GM12878 (cell line): ENCODE results near the gene RAB30. TPM values are rescaled to one million over a fixed set of nuclear protein-coding genes. Genes with fewer than 3 reads are reported as not detected.

Experiments used
- ATAC-seq: fragments of 200-7000 bp; cut with Tn5 transposase; 3 replicates; pipeline ENCODE4 v1.9.1; 2020; ENCODE audit warnings: mild to moderate bottlenecking, moderate library complexity
- BruUV-seq: library from RNA; stranded (reverse); fragments of 400-500 nt; replicated peaks from 2 replicates; lab custom pipeline; 2021; lab: Mats Ljungman, UMichigan
- CTCF ChIA-PET: fragments of 300-600 bp; sonication (Branson Sonifier 250); formaldehyde crosslinking; extraction: SDS; loops from one replicate; lab custom pipeline; 2021; ENCODE audit warnings: inconsistent platforms; lab: Yijun Ruan, JAX
- POLR2A ChIA-PET: fragments of 350-600 bp; formaldehyde crosslinking; extraction: SDS; loops from one replicate; lab custom pipeline; 2021; ENCODE audit warnings: inconsistent platforms; lab: Charles Lee
- RAD21 ChIA-PET: fragments of 300-600 bp; sonication (Branson Sonifier 250); formaldehyde crosslinking; loops from one replicate; lab custom pipeline; 2023; ENCODE audit warnings: antibody characterized with exemption; ENCODE audit not compliant: unreplicated experiment; lab: Charles Lee
- SMC1A ChIA-PET: fragments of 300-600 bp; sonication (Branson Sonifier 250); formaldehyde crosslinking; loops from one replicate; lab custom pipeline; 2023; ENCODE audit not compliant: unreplicated experiment, uncharacterized antibody; lab: Charles Lee
- DNase-seq: peaks from one replicate; pipeline ENCODE4 v3.0.0-alpha.2; 2011; ENCODE audit warnings: low read depth, low spot score
- FAIRE-seq: peaks from 3 replicates; lab custom pipeline; 2011; peaks lifted over from hg19 to GRCh38; lab: Jason Lieb, UNC
- H2AFZ ChIP-seq: 2 replicates; pipeline ENCODE4 v1.6.0; 2011; ENCODE audit warnings: low read depth, low read length, control low read depth; ENCODE audit not compliant: control insufficient read depth
- H3K27ac ChIP-seq: 2 replicates; pipeline ENCODE4 v1.5.1; 2011; ENCODE audit warnings: control low read depth; ENCODE audit not compliant: control insufficient read depth, insufficient read depth
- H3K27me3 ChIP-seq, 2 experiments: replicated peaks in 1 of 2; 2 replicates each; pipeline versions ENCODE4 v1.6.0 to v1.6.1; 2011; ENCODE audit warnings: low read length in 1 of 2; ENCODE audit not compliant: control insufficient read depth in 2 of 2, insufficient read depth in 2 of 2
- H3K36me3 ChIP-seq, 2 experiments: 2 replicates each; pipeline ENCODE4 v1.5.1; 2011; ENCODE audit warnings: low read length in 1 of 2; ENCODE audit not compliant: control insufficient read depth in 2 of 2, insufficient read depth in 2 of 2
- H3K4me1 ChIP-seq: 2 replicates; pipeline ENCODE4 v1.6.1; 2011; ENCODE audit warnings: mild to moderate bottlenecking, low read length, moderate library complexity, mixed read lengths; ENCODE audit not compliant: control insufficient read depth, insufficient read depth
- H3K4me2 ChIP-seq: 2 replicates; pipeline ENCODE4 v1.6.0; 2011; ENCODE audit warnings: control low read depth; ENCODE audit not compliant: control insufficient read depth, insufficient read depth
- H3K4me3 ChIP-seq: fragments of 200-600 bp; sonication (generic); 2 replicates; pipeline ENCODE4 v1.5.1; 2016
- H3K79me2 ChIP-seq: 2 replicates; pipeline ENCODE4 v1.6.0; 2011; ENCODE audit warnings: low read length; ENCODE audit not compliant: control insufficient read depth, insufficient read depth
- H3K9ac ChIP-seq: 2 replicates; pipeline ENCODE4 v1.8.0; 2011; ENCODE audit warnings: low read length, control low read depth, mixed read lengths; ENCODE audit not compliant: control insufficient read depth, insufficient read depth
- H3K9me3 ChIP-seq: replicated peaks from 3 replicates; pipeline ENCODE4 v1.5.1; 2011; ENCODE audit warnings: mild to moderate bottlenecking, low read length; ENCODE audit not compliant: control insufficient read depth, insufficient read depth
- H4K20me1 ChIP-seq: 2 replicates; pipeline ENCODE4 v1.6.0; 2011; ENCODE audit not compliant: control insufficient read depth, insufficient read depth
- ATF7 ChIP-seq: fragments of 450-650 bp; IDR thresholded peaks from 2 replicates; pipeline ENCODE4 v1.6.1; 2016; ENCODE audit warnings: low read depth, mild to moderate bottlenecking
- CREB1 ChIP-seq: IDR thresholded peaks from 2 replicates; pipeline ENCODE4 v1.6.1; 2012; ENCODE audit warnings: low read depth, mild to moderate bottlenecking, inconsistent platforms
- CREM ChIP-seq: IDR thresholded peaks from 2 replicates; pipeline ENCODE4 v1.6.1; 2014; ENCODE audit warnings: antibody characterized with exemption, low read depth
- EED ChIP-seq: sonication (generic); IDR thresholded peaks from 2 replicates; pipeline ENCODE4 v1.6.1; 2016; ENCODE audit warnings: antibody characterized with exemption, low read depth
- FOS ChIP-seq: IDR thresholded peaks from 3 replicates; pipeline ENCODE4 v1.6.1; 2011; ENCODE audit warnings: borderline replicate concordance; ENCODE audit not compliant: insufficient read length; ENCODE audit errors: extremely low read depth
- GABPA ChIP-seq: IDR thresholded peaks from 2 replicates; pipeline ENCODE4 v1.6.1; 2014; ENCODE audit warnings: antibody characterized with exemption, low read depth, mild to moderate bottlenecking, inconsistent platforms
- KLF5 ChIP-seq: fragments of 450-650 bp; IDR thresholded peaks from 2 replicates; pipeline ENCODE4 v1.6.1; 2014; ENCODE audit warnings: mild to moderate bottlenecking; ENCODE audit not compliant: partially characterized antibody
- MXI1 ChIP-seq: fragments of 150-350 bp; IDR thresholded peaks from 2 replicates; pipeline ENCODE4 v1.6.1; 2011; ENCODE audit warnings: low read depth, mild to moderate bottlenecking, inconsistent platforms, low read length, improper control_type of control experiment
- NFXL1 ChIP-seq: fragments of 450-650 bp; IDR thresholded peaks from 2 replicates; pipeline ENCODE4 v1.6.1; 2017; ENCODE audit warnings: antibody characterized with exemption, mild to moderate bottlenecking, borderline replicate concordance
- PAX5 ChIP-seq: IDR thresholded peaks from 2 replicates; pipeline ENCODE4 v1.6.1; 2011; ENCODE audit warnings: low read depth, low read length, borderline replicate concordance
- RAD51 ChIP-seq: fragments of 450-650 bp; IDR thresholded peaks from 2 replicates; pipeline ENCODE4 v1.6.1; 2016; ENCODE audit warnings: moderate library complexity, mild to moderate bottlenecking, inconsistent platforms
- STAT1 ChIP-seq: fragments of 450-650 bp; conservative IDR thresholded peaks from 2 replicates; pipeline ENCODE4 v1.6.1; 2014; ENCODE audit warnings: antibody characterized with exemption, mild to moderate bottlenecking
- TCF7 ChIP-seq: IDR thresholded peaks from 2 replicates; pipeline ENCODE4 v1.6.1; 2014; ENCODE audit warnings: antibody characterized with exemption, borderline replicate concordance
- ZNF207 ChIP-seq: fragments of 450-650 bp; IDR thresholded peaks from 2 replicates; pipeline ENCODE4 v1.6.1; 2014; ENCODE audit warnings: antibody characterized with exemption, mild to moderate bottlenecking, borderline replicate concordance
- ZNF622 ChIP-seq: fragments of 450-650 bp; IDR thresholded peaks from 2 replicates; pipeline ENCODE4 v1.6.1; 2017; ENCODE audit warnings: mild to moderate bottlenecking, inconsistent platforms
- WGBS: methylation state at CpG from one replicate; pipeline ENCODE4 v1.1.6; 2016; ENCODE audit warnings: low lambda C conversion rate; ENCODE audit not compliant: insufficient replicate concordance, insufficient coverage; ENCODE audit errors: missing lambda C conversion rate; 5-methylcytosine and 5-hydroxymethylcytosine counted together
- in situ Hi-C: fragments of 300-500 bp; cut with MboI; formaldehyde crosslinking; loops from 9 replicates; pipeline ENCODE4 v1.14.3; 2018; ENCODE audit warnings: mixed read lengths
- intact Hi-C: fragments of 100-400 bp; cut with micrococcal nuclease; formaldehyde crosslinking; loops from one replicate; pipeline ENCODE4 v1.14.2; 2022; ENCODE audit not compliant: unreplicated experiment
- polyA plus RNA-seq, 11 experiments: library from polyadenylated mRNA; depleted of rRNA in 4 of 11; unstranded in 6 of 11; stranded (reverse) in 5 of 11; fragments of >200 nt; fragmentation: Nextera tagmentation in 4 of 11; fragmentation: Illumina TruSeq in 1 of 11; extraction: Ambion mirVana in 4 of 11; extraction: Trizol in 1 of 11; gene quantifications; 1 replicate in 1 of 11; 2 replicates in 10 of 11; pipeline versions ENCODE4 v1.2.1 to v1.2.3, GENCODE V29; 2011 to 2016; ENCODE audit warnings: inconsistent platforms in 2 of 11, missing spikeins in 2 of 11, low read depth in 1 of 11
- total RNA-seq, 4 experiments: library from RNA; depleted of rRNA in 3 of 4; stranded (reverse); fragments of >200 nt in 3 of 4; fragmentation: Illumina TruSeq in 1 of 4; extraction: Trizol in 1 of 4; gene quantifications; 2 replicates each; pipeline versions ENCODE4 v1.2.1 to v1.2.3, GENCODE V29; 2013 to 2021
- TF ChIP-seq, protein P1 (sequence below): IDR thresholded peaks from 2 replicates; pipeline ENCODE4 v1.6.1; 2012; ENCODE audit warnings: low read depth, low read length, improper control_type of control experiment

Gene RAB30
- total and polyA plus RNA-seq, 10 of the 15 experiments (the other 5 are each of a cell fraction or from before 2014, with no cell fraction given), result 9.8 to 26.7 (median 19.2) TPM

DNA sequence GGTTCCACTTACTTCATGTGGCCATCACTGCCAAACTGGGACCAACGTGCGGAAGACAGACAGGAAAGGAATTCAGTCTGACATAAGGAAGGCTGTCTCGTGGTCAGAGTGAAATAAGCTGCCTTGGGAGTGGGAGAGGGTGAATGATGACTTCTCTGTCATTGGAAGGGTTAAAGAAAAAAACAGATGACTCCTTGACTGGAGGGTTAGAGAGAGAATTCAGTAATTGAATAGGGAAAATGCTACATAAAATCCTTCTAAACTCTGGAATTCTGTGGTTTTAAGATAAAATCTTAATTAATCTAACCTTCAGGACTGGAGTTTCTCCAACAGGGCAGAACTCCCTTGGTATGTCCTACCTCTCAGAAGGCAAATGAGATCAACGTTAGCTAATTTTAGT lies 33.8 kb downstream of the RAB30 start:
- no peaks in the 10 kb centered on the region for H3K9me3 ChIP-seq
- intact Hi-C loops, result no loop called here
- WGBS, result 77% methylated on average over 4 of the region's 4 CpGs
- in situ Hi-C loops, result no loop called here
- RAD21 ChIA-PET, result no interaction called here
- no peaks in the 10 kb centered on the region; the same call in 1 of the 2 replicates for H4K20me1 ChIP-seq
- H3K27ac ChIP-seq, result no peak overlapping the region
- SMC1A ChIA-PET, result interaction anchor here (0.9 to 6.9 kb wide), 4 partner anchors 8 to 25 kb away, joined by 4 to 44 read pairs (median 12); no protein-coding TSS in a partner anchor
- H3K4me3 ChIP-seq, result no peak overlapping the region
- H3K36me3 ChIP-seq, result no peaks in the 10 kb centered on the region; a peak in 2 of 4 replicates
- CTCF ChIA-PET, result no interaction called here
- H2AFZ ChIP-seq, result no peak overlapping the region
- peaks cover 21% of the 10 kb centered on the region for H3K4me1 ChIP-seq
- H3K9ac ChIP-seq, result no peak overlapping the region
- POLR2A ChIA-PET, result no interaction called here
- peaks cover 11% of the 10 kb centered on the region for H3K79me2 ChIP-seq
- TF ChIP-seq MXI1 (no peak), NFXL1 (no peak), GABPA (no peak), ZNF207 (no peak), RAD51 (no peak)
- TF ChIP-seq, all 136 proteins: peak for 0
- no peaks in the 10 kb centered on the region for H3K27me3 ChIP-seq
- H3K4me2 ChIP-seq, result no peak overlapping the region
- FAIRE-seq, result no peak
- no TSS peak for BruUV-seq
- DNase-seq, result no peak
- ATAC-seq, result no peak

DNA sequence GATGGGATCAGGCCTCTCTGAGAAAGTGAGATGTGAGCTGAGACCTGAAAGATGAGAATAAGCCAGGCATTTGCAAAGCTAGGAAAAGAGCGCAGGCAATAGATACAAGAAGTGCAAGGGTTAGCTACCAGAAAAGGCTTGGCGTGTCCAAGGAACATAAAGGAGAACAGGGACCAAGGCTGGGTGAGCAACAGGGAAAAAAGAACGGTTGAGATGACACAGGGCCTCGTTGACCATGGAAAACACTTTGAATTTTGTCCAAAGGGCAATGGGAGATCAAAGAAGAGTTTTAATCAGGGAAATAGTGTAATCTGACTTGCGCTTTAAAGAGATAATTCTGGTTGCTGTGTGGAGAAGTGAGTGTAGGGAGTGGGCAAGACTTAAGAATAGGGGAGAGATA lies 35.0 kb downstream of the RAB30 start:
- Histone ChIP-seq H3K79me2 (peaks cover 11% of the 10 kb centered on the region), H4K20me1 (no peaks in the 10 kb centered on the region; the same call in 1 of the 2 replicates), H3K4me3 (no peak overlapping the region), H3K36me3 (no peaks in the 10 kb centered on the region; a peak in 2 of 4 replicates), H3K9ac (no peak overlapping the region), H3K4me2 (no peak overlapping the region)
- ChIA-PET CTCF (interaction anchor here (0.6 to 0.8 kb wide), 2 partner anchors 37 to 38 kb away, joined by 3 read pairs; no protein-coding TSS in a partner anchor), SMC1A (interaction anchor here (1.3 to 6.9 kb wide), 8 partner anchors 10 to 36 kb away, joined by 3 to 61 read pairs (median 21); no protein-coding TSS in a partner anchor)
- ATAC-seq, result no peak
- TF ChIP-seq STAT1, result no peak
- no peak for TF ChIP-seq TCF7
- no peak for TF ChIP-seq ATF7
- TF ChIP-seq, protein P1, sequence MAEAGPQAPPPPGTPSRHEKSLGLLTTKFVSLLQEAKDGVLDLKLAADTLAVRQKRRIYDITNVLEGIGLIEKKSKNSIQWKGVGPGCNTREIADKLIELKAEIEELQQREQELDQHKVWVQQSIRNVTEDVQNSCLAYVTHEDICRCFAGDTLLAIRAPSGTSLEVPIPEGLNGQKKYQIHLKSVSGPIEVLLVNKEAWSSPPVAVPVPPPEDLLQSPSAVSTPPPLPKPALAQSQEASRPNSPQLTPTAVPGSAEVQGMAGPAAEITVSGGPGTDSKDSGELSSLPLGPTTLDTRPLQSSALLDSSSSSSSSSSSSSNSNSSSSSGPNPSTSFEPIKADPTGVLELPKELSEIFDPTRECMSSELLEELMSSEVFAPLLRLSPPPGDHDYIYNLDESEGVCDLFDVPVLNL, result no peak
- TF ChIP-seq GABPA, result no peak
- TF ChIP-seq KLF5, result no peak
- TF ChIP-seq CREB1, result no peak
- TF ChIP-seq EED, result no peak
- no peak for TF ChIP-seq ZNF622
- no peak for TF ChIP-seq PAX5
- no peak for TF ChIP-seq FOS
- TF ChIP-seq CREM, result no peak
- TF ChIP-seq NFXL1, result no peak
- TF ChIP-seq, all 136 proteins: peak for 0
- no TSS peak for BruUV-seq
- H3K27ac ChIP-seq, result no peak overlapping the region
- H2AFZ ChIP-seq, result no peak overlapping the region
- 96% methylated on average over 5 of the region's 5 CpGs for WGBS
- H3K4me1 ChIP-seq, result peaks cover 21% of the 10 kb centered on the region
- H3K27me3 ChIP-seq, result no peaks in the 10 kb centered on the region
- ChIA-PET POLR2A (interaction anchor here (2.0 kb wide), 1 partner anchor 9 kb away, joined by 8 read pairs; no protein-coding TSS in a partner anchor), RAD21 (interaction anchor here (0.7 to 2.3 kb wide), 4 partner anchors 27 to 41 kb away, joined by 3 to 9 read pairs (median 3); no protein-coding TSS in a partner anchor)
- DNase-seq (no peak), FAIRE-seq (no peak)
- intact Hi-C loops (no loop called here), in situ Hi-C loops (no loop called here)
- no peaks in the 10 kb centered on the region for H3K9me3 ChIP-seq
